Left ventricle myocardium inferior (tissue), 1 donor: ENCODE data around the gene NCOA7. TPM values are rescaled to one million over a fixed set of nuclear protein-coding genes. Genes with fewer than 3 reads are reported as not detected.

Experiments
- DNase-seq: peaks from one replicate; pipeline ENCODE4 v3.0.0-alpha.2; 2020
- H3K27ac ChIP-seq: fragments of 200-600 bp; replicated peaks from 2 replicates; pipeline ENCODE4 v1.8.0; 2021
- H3K27me3 ChIP-seq: fragments of 200-600 bp; 2 replicates; pipeline ENCODE4 v1.8.0; 2021; ENCODE audit warnings: low read depth
- H3K36me3 ChIP-seq: fragments of 200-600 bp; 2 replicates; pipeline ENCODE4 v1.8.0; 2021
- H3K4me1 ChIP-seq: fragments of 200-600 bp; 2 replicates; pipeline ENCODE4 v1.8.0; 2021
- H3K4me3 ChIP-seq: fragments of 200-600 bp; 2 replicates; pipeline ENCODE4 v1.8.0; 2021; ENCODE audit warnings: mild to moderate bottlenecking, moderate library complexity
- H3K9me3 ChIP-seq: fragments of 200-600 bp; replicated peaks from 2 replicates; pipeline ENCODE4 v1.8.0; 2021
- intact Hi-C: fragments of 100-400 bp; cut with micrococcal nuclease; formaldehyde crosslinking; loops from one replicate; pipeline ENCODE4 v1.11.0; 2022
- total RNA-seq: library from RNA; stranded (reverse); fragmentation: NEBNext Ultra II Directional; extraction: Animal tissue kit (Norgen Biotek cat#: 25700); gene quantifications from one replicate; pipeline ENCODE4 v1.2.1, GENCODE V29; 2021
- TF ChIP-seq, protein P1 (sequence below): fragments of 200-600 bp; IDR thresholded peaks from 2 replicates; pipeline ENCODE4 v1.8.0; 2021; ENCODE audit warnings: antibody characterized with exemption, mild to moderate bottlenecking, borderline replicate concordance
- donor health status: DM: no; HTN: yes; CAD: no; lungs with severe emphysema.

Gene NCOA7
- total RNA-seq, 1 donor from 2014 or later, result 10.3 TPM

DNA sequence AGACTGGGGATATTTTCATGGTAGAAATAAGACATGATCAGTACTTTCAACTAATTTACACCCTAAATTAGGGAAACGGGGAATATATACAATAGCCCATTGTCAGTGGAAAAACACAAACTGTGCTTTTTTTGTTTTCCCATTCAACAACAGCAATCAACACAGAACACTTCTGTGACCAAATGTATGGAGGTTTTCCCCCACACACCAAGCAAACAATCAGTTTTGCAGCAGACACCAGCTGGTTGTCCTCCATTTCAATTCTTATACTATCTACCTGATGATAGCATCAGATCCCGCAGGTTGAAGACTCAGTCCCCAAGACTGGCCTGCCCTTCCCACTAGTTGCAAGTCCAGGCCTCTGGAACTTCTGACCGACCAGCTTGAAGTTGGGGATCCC lies 170.4 kb downstream of the NCOA7 start:
- TF ChIP-seq, protein P1, sequence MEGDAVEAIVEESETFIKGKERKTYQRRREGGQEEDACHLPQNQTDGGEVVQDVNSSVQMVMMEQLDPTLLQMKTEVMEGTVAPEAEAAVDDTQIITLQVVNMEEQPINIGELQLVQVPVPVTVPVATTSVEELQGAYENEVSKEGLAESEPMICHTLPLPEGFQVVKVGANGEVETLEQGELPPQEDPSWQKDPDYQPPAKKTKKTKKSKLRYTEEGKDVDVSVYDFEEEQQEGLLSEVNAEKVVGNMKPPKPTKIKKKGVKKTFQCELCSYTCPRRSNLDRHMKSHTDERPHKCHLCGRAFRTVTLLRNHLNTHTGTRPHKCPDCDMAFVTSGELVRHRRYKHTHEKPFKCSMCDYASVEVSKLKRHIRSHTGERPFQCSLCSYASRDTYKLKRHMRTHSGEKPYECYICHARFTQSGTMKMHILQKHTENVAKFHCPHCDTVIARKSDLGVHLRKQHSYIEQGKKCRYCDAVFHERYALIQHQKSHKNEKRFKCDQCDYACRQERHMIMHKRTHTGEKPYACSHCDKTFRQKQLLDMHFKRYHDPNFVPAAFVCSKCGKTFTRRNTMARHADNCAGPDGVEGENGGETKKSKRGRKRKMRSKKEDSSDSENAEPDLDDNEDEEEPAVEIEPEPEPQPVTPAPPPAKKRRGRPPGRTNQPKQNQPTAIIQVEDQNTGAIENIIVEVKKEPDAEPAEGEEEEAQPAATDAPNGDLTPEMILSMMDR, result no peak
- H3K36me3 ChIP-seq, result no peaks in the 10 kb centered on the region
- H3K27me3 ChIP-seq, result no peaks in the 10 kb centered on the region
- peaks cover 48% of the 10 kb centered on the region for H3K4me1 ChIP-seq
- H3K27ac ChIP-seq, result no peak overlapping the region
- no peak overlapping the region for H3K4me3 ChIP-seq
- no peaks in the 10 kb centered on the region for H3K9me3 ChIP-seq
- DNase-seq, result no peak
- intact Hi-C loops, result loop anchor here (5.0 to 10.0 kb wide), 2 partner anchors 179 to 656 kb away; partner anchors contain the start of gene HDDC2

DNA sequence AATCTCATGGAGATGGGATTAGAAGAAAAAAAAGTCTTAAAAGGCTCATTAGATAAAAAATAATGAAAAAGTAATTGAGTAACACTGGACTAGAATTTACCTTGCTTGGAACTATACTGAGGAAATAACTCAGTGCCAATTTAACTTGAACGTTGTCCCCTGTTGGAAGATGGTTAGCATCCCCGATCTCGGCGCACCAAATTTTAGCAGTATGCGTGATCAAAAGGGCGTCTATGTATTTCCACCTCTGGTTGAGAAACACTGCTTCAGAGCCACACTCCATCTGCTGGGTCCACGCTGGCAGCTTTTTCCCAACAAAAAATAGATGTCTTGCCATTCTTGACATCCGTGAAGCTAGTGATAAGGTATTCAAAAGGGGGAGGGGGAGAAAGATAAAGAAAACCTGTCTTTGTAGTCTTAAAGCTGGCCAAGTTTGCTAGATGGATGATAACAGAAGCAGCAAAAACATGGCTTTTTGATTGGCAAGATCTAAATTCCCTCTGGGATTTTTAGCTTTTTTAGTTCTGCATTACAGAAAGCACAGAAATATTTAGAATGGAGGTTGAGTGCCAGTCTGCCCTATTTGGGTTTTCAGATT lies 172.2 kb downstream of the NCOA7 start:
- DNase-seq, result no peak
- peaks cover 32% of the 10 kb centered on the region for H3K4me1 ChIP-seq
- H3K36me3 ChIP-seq, result peaks cover 14% of the 10 kb centered on the region
- no peak overlapping the region for H3K4me3 ChIP-seq
- H3K27ac ChIP-seq, result no peak overlapping the region
- H3K9me3 ChIP-seq, result no peaks in the 10 kb centered on the region
- intact Hi-C loops, result loop anchor here (5.0 to 10.0 kb wide), 2 partner anchors 181 to 658 kb away; partner anchors contain the start of gene HDDC2
- no peaks in the 10 kb centered on the region for H3K27me3 ChIP-seq
- TF ChIP-seq, protein P1, result no peak

DNA sequence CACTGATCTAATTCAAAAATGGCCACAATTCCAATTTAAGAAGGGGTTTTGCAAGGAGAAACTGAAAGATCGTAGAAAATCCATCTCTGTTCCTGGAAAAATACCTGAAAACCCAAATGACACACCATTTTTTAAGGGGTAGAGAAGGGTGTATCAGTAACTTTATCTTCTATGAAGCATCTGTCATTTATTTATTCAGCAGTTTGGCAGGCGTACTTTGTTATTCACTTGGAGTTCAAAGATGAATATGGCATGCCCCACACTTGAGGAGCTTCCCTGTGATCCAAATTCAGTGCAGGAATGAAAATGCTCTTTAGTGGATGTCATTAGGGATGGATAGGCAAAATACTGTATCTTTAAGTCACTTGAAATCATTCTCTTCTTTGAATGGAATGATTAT lies 173.1 kb downstream of the NCOA7 start:
- no peaks in the 10 kb centered on the region for H3K27me3 ChIP-seq
- intact Hi-C loops, result loop anchor here (5.0 to 10.0 kb wide), 2 partner anchors 182 to 659 kb away; partner anchors contain the start of gene HDDC2

DNA sequence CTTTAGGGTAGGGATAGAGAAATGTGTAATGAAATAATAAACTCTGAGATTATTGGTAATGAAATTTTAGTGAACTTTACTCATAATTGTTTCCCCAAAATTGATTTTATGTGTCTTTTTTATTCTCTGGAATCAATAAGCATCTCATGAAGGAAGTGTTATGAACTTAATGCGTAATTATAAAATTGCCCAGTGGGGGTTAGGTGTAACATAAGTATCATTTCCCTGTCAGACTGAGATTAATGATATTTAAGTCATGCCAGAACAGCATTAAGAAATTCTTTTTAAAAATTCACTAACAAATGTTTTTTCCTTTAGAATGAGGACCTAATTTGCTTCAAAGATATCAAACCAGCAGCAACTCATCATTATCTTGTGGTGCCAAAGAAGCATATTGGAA lies 175.8 kb downstream of the NCOA7 start:
- no peak for DNase-seq
- Histone ChIP-seq H3K27ac (no peak overlapping the region), H3K9me3 (no peaks in the 10 kb centered on the region), H3K4me1 (peaks cover 11% of the 10 kb centered on the region), H3K4me3 (no peak overlapping the region), H3K36me3 (peaks cover 21% of the 10 kb centered on the region), H3K27me3 (no peaks in the 10 kb centered on the region)
- TF ChIP-seq, protein P1, result no peak
- intact Hi-C loops, result loop anchor here (10.0 kb wide), 1 partner anchor 662 kb away; the partner anchor contains the start of gene HDDC2

More for the DNA sequence above, 173.1 kb downstream of the NCOA7 start:
- Histone ChIP-seq H3K27ac (no peak overlapping the region), H3K4me1 (peaks cover 24% of the 10 kb centered on the region), H3K9me3 (no peaks in the 10 kb centered on the region), H3K36me3 (peaks cover 21% of the 10 kb centered on the region), H3K4me3 (no peak overlapping the region)
- TF ChIP-seq, protein P1, result no peak
- DNase-seq, result no peak

DNA sequence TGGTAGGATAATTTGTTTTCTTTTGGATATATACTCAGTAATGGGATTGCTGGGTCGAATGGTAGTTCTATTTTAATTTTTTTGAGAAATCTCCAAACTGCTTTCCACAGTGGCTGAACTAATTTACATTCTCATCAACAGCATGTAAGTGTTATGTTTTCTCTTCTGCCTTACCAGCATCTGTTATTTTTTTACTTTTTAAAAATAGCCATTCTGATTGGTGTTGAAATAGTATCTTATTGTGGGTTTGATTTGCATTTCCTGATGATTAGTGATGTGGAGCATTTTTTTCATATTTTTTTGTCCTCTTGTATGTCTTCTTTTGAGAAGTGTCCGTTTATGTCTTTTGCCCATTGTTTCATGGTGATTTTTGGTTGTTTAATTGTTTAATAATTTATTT lies 177.7 kb downstream of the NCOA7 start:
- peaks cover 4% of the 10 kb centered on the region for H3K4me1 ChIP-seq
- no peak overlapping the region for H3K4me3 ChIP-seq
- no peak for DNase-seq
- peaks cover 21% of the 10 kb centered on the region for H3K36me3 ChIP-seq
- TF ChIP-seq, protein P1, result no peak
- no peaks in the 10 kb centered on the region for H3K9me3 ChIP-seq
- H3K27ac ChIP-seq, result no peak overlapping the region
- no peaks in the 10 kb centered on the region for H3K27me3 ChIP-seq
- intact Hi-C loops, result loop anchor here (10.0 kb wide), 1 partner anchor 664 kb away; the partner anchor contains the start of gene HDDC2
